ENCODE measurements around the gene HIBADH.

DNA sequence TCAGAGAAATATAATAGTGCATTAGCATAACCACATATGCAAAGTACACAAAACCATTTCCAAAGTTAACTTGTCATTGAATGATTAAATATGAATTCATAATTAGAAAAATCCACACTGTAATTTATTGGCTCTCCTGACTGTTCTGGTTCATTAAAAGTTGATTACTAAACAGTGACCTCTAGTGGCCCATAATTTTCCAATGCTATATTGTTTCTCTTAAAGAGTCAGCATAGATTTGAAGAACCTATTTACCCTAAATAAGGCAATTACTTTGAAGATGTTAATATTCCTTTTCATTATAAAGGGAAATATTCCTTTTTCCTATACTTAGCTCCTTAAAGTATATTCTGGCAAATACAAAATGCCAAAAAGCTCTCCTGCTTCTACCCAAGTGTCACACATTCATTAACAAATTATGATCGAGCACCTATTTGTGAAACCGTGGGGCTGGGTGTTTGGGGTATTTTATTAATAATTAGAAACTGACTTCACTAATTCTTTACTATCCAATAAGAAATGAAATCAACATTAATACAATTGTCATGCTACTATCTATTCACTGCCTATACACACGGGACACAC lies 86.2 kb downstream of the HIBADH start:
- TF ChIP-seq, protein P1, sequence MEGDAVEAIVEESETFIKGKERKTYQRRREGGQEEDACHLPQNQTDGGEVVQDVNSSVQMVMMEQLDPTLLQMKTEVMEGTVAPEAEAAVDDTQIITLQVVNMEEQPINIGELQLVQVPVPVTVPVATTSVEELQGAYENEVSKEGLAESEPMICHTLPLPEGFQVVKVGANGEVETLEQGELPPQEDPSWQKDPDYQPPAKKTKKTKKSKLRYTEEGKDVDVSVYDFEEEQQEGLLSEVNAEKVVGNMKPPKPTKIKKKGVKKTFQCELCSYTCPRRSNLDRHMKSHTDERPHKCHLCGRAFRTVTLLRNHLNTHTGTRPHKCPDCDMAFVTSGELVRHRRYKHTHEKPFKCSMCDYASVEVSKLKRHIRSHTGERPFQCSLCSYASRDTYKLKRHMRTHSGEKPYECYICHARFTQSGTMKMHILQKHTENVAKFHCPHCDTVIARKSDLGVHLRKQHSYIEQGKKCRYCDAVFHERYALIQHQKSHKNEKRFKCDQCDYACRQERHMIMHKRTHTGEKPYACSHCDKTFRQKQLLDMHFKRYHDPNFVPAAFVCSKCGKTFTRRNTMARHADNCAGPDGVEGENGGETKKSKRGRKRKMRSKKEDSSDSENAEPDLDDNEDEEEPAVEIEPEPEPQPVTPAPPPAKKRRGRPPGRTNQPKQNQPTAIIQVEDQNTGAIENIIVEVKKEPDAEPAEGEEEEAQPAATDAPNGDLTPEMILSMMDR (IDR thresholded peaks at IDR 0.05 in 4 of 5, conservative IDR thresholded peaks at IDR 0.05 in 1 of 5): peak; percentile 37 to 64 (median 57)
- no peak for TF ChIP-seq POLR2A (IDR thresholded peaks at IDR 0.05)

All from gastrocnemius medialis (tissue), 4 donors.